H9 (cell line): ENCODE measurements around the gene RBM19. TPM values are rescaled to one million over a fixed set of nuclear protein-coding genes. Genes with fewer than 3 reads are reported as not detected.

Source experiments
- DNase-seq: peaks from one replicate; pipeline ENCODE4 v3.0.0-alpha.2; 2017
- H2AFZ ChIP-seq: one replicate; pipeline ENCODE4 v1.6.1; 2013; ENCODE audit warnings: mild to moderate bottlenecking, low read length, control low read depth, moderate library complexity
- H2AK5ac ChIP-seq: 2 replicates; pipeline ENCODE4 v1.6.1; 2013; ENCODE audit warnings: low read length, control low read depth, mixed read lengths; ENCODE audit not compliant: insufficient read length
- H2BK120ac ChIP-seq: one replicate; pipeline ENCODE4 v1.6.1; 2013; ENCODE audit warnings: low read depth, mild to moderate bottlenecking, low read length, control low read depth, inconsistent platforms; ENCODE audit not compliant: poor library complexity, severe bottlenecking
- H2BK12ac ChIP-seq: 2 replicates; pipeline ENCODE4 v1.6.1; 2013; ENCODE audit warnings: low read length, control low read depth, mixed read lengths, low read depth; ENCODE audit not compliant: insufficient read length
- H2BK15ac ChIP-seq: 2 replicates; pipeline ENCODE4 v1.6.1; 2013; ENCODE audit warnings: low read depth, low read length, control low read depth
- H2BK20ac ChIP-seq: one replicate; pipeline ENCODE4 v1.6.1; 2013; ENCODE audit warnings: low read depth, mild to moderate bottlenecking, low read length, control low read depth, inconsistent platforms; ENCODE audit not compliant: poor library complexity, severe bottlenecking
- H2BK5ac ChIP-seq: 2 replicates; pipeline ENCODE4 v1.6.1; 2013; ENCODE audit warnings: low read length, control low read depth, mixed read lengths; ENCODE audit not compliant: insufficient read length
- H3K14ac ChIP-seq: 2 replicates; pipeline ENCODE4 v1.6.1; 2013; ENCODE audit warnings: low read length, control low read depth; ENCODE audit not compliant: insufficient read depth
- H3K18ac ChIP-seq: 2 replicates; pipeline ENCODE4 v1.6.1; 2013; ENCODE audit warnings: low read depth, mild to moderate bottlenecking, mixed read lengths, low read length, control low read depth; ENCODE audit not compliant: insufficient read length
- H3K23ac ChIP-seq: 2 replicates; pipeline ENCODE4 v1.6.1; 2013; ENCODE audit warnings: low read length, control low read depth, mixed read lengths, low read depth; ENCODE audit not compliant: insufficient read length
- H3K23me2 ChIP-seq: 2 replicates; pipeline ENCODE4 v1.6.1; 2013; ENCODE audit warnings: low read depth, mild to moderate bottlenecking, mixed read lengths, low read length, control low read depth; ENCODE audit not compliant: insufficient read length, poor library complexity, severe bottlenecking
- H3K27ac ChIP-seq: 2 replicates; pipeline ENCODE4 v1.5.1; 2013; ENCODE audit warnings: low read length, control low read depth, mixed read lengths, low read depth; ENCODE audit not compliant: insufficient read length
- H3K27me3 ChIP-seq: 2 replicates; pipeline ENCODE4 v1.6.1; 2013; ENCODE audit warnings: low read length, control low read depth, inconsistent platforms; ENCODE audit not compliant: insufficient read depth
- H3K4ac ChIP-seq: 2 replicates; pipeline ENCODE4 v1.6.1; 2013; ENCODE audit warnings: low read depth, mild to moderate bottlenecking, control low read depth, inconsistent platforms, low read length, moderate library complexity
- H3K4me1 ChIP-seq: 2 replicates; pipeline ENCODE4 v1.6.1; 2013; ENCODE audit warnings: low read length, control low read depth, inconsistent platforms; ENCODE audit not compliant: insufficient read depth
- H3K4me2 ChIP-seq: 2 replicates; pipeline ENCODE4 v1.6.1; 2013; ENCODE audit warnings: low read length, control low read depth, mixed read lengths; ENCODE audit not compliant: insufficient read length, insufficient read depth
- H3K56ac ChIP-seq: 2 replicates; pipeline ENCODE4 v1.6.1; 2013; ENCODE audit warnings: low read depth, mild to moderate bottlenecking, mixed read lengths, low read length, control low read depth; ENCODE audit not compliant: insufficient read length
- H3K79me1 ChIP-seq: 2 replicates; pipeline ENCODE4 v1.6.1; 2013; ENCODE audit warnings: low read depth, mild to moderate bottlenecking, moderate library complexity, low read length, control low read depth, inconsistent platforms; ENCODE audit not compliant: insufficient read depth, poor library complexity, severe bottlenecking
- H3K79me2 ChIP-seq: 2 replicates; pipeline ENCODE4 v1.6.1; 2013; ENCODE audit warnings: low read length, control low read depth, inconsistent platforms; ENCODE audit not compliant: insufficient read depth
- H3K9ac ChIP-seq: 2 replicates; pipeline ENCODE4 v1.6.1; 2013; ENCODE audit warnings: low read length, control low read depth, mixed read lengths; ENCODE audit not compliant: insufficient read length; ENCODE audit errors: extremely low read depth
- H3K9me3 ChIP-seq: one replicate; pipeline ENCODE4 v1.6.1; 2013; ENCODE audit warnings: low read depth, low read length, inconsistent platforms; ENCODE audit not compliant: control insufficient read depth
- H3T11ph ChIP-seq: one replicate; pipeline ENCODE4 v1.6.1; 2013; ENCODE audit warnings: mild to moderate bottlenecking, low read length, control low read depth, inconsistent platforms
- H4K20me1 ChIP-seq: one replicate; pipeline ENCODE4 v1.6.1; 2013; ENCODE audit not compliant: control insufficient read depth, insufficient read length, insufficient read depth
- H4K5ac ChIP-seq: 2 replicates; pipeline ENCODE4 v1.6.1; 2013; ENCODE audit warnings: low read depth, mild to moderate bottlenecking, mixed read lengths, low read length, control low read depth; ENCODE audit not compliant: insufficient read length
- H4K8ac ChIP-seq: replicated peaks from 2 replicates; pipeline ENCODE4 v1.6.1; 2013; ENCODE audit warnings: low read length, control low read depth, mixed read lengths, low read depth; ENCODE audit not compliant: insufficient read length
- H4K91ac ChIP-seq: 2 replicates; pipeline ENCODE4 v1.6.1; 2013; ENCODE audit warnings: low read depth, mild to moderate bottlenecking, moderate library complexity, mixed read lengths, low read length, control low read depth; ENCODE audit not compliant: insufficient read length
- H3K27ac Mint-ChIP-seq, 3 experiments: 2 replicates in 2 of 3; 3 replicates in 1 of 3; pipeline ENCODE4 v1.8.0; 2020 to 2021; ENCODE audit warnings: mixed read lengths in 3 of 3, mild to moderate bottlenecking in 1 of 3, moderate library complexity in 1 of 3
- H3K27me3 Mint-ChIP-seq: 2 replicates; pipeline ENCODE4 v1.8.0; 2021; ENCODE audit warnings: low read depth, mild to moderate bottlenecking, moderate library complexity, mixed read lengths
- H3K36me3 Mint-ChIP-seq, 3 experiments: 2 replicates in 2 of 3; 3 replicates in 1 of 3; pipeline ENCODE4 v1.8.0; 2020 to 2021; ENCODE audit warnings: low read depth in 3 of 3, mixed read lengths in 3 of 3; ENCODE audit not compliant: insufficient read depth in 1 of 3
- H3K4me1 Mint-ChIP-seq, 2 experiments: 2 replicates each; pipeline ENCODE4 v1.8.0; 2020; ENCODE audit warnings: mixed read lengths in 2 of 2
- H3K4me3 Mint-ChIP-seq, 2 experiments: 2 replicates in 1 of 2; 3 replicates in 1 of 2; pipeline ENCODE4 v1.8.0; 2020 to 2021; ENCODE audit warnings: mild to moderate bottlenecking in 2 of 2, mixed read lengths in 2 of 2, moderate library complexity in 1 of 2
- H3K9me3 Mint-ChIP-seq, 2 experiments: 2 replicates in 1 of 2; 3 replicates in 1 of 2; pipeline ENCODE4 v1.8.0; 2020; ENCODE audit warnings: mild to moderate bottlenecking in 2 of 2, mixed read lengths in 2 of 2, moderate library complexity in 1 of 2
- WGBS: extraction: QIAGEN DNeasy Blood & Tissue Kit; methylation state at CpG from one replicate; pipeline ENCODE4 v1.1.7; 2013; ENCODE audit warnings: missing lambda C conversion rate, low lambda C conversion rate, mixed read lengths; ENCODE audit not compliant: insufficient read length; ENCODE audit errors: extremely low coverage; 5-methylcytosine and 5-hydroxymethylcytosine counted together
- total RNA-seq: library from RNA; stranded (reverse); gene quantifications from 2 replicates; pipeline ENCODE4 v1.2.1, GENCODE V29; 2021
- TF ChIP-seq, protein P1 (sequence below): fragments of 200-600 bp; sonication (generic); conservative IDR thresholded peaks from 3 replicates; pipeline ENCODE4 v1.8.0; 2021; ENCODE audit warnings: antibody characterized with exemption, mild to moderate bottlenecking

RBM19 gene
- total RNA-seq, 1 experiment from 2014 or later = 32.2 TPM

DNA sequence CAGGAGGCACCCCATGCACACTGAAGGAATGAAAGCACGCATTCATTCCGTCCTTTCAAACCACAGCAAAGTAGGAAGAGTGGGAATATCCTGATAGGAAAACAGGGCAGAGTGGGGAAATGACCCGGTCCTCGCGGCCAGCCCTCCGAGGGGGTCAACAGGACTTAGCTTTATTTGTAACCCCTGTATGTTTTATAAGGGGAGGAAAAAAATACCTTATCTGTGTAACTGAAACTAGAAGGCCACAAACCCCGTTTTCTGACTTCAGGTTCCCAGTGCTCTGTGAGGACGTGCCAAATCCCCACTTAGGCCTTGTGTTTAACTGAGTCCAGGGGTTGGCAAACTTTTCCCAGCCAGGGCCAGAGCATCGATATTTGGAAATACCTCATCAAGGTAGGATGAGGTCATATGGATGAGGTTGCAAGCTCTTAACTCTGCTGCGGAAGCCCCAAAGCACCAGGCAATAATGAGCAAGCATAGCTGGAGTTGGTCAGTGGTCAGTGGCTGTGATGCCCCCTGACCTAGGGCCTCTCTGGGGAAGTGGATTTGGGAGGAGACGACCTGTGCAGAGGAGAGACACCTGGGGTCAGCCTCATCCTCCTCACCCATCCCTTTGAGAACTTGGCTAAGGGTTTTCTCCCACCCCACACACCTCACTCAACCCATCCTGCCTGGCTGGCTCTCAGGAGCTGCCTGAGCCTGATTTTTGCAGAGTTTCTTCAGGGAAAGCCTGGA lies 58.5 kb downstream of the RBM19 start:
- Histone ChIP-seq H4K20me1 (no peaks in the 10 kb centered on the region), H2BK5ac (no peak overlapping the region), H3K79me1 (no peaks in the 10 kb centered on the region), H4K5ac (no peak overlapping the region), H3T11ph (no peak overlapping the region), H3K4me2 (no peak overlapping the region), H2BK12ac (no peak overlapping the region), H2BK20ac (no peak overlapping the region), H2AFZ (no peak overlapping the region), H3K4me1 (no peaks in the 10 kb centered on the region), H2BK15ac (no peak overlapping the region), H3K18ac (no peak overlapping the region), H2AK5ac (no peak overlapping the region), H3K23me2 (no peaks in the 10 kb centered on the region), H4K8ac (no peak overlapping the region), H3K9me3 (no peaks in the 10 kb centered on the region), H3K23ac (no peak overlapping the region), H2BK120ac (no peak overlapping the region), H3K9ac (no peak overlapping the region), H4K91ac (no peak overlapping the region), H3K27ac (no peak overlapping the region), H3K56ac (no peak overlapping the region), H3K27me3 (no peaks in the 10 kb centered on the region), H3K14ac (no peak overlapping the region), H3K4ac (no peak overlapping the region), H3K79me2 (no peaks in the 10 kb centered on the region)
- H3K4me3 Mint-ChIP-seq = no peak overlapping the region
- TF ChIP-seq, protein P1, sequence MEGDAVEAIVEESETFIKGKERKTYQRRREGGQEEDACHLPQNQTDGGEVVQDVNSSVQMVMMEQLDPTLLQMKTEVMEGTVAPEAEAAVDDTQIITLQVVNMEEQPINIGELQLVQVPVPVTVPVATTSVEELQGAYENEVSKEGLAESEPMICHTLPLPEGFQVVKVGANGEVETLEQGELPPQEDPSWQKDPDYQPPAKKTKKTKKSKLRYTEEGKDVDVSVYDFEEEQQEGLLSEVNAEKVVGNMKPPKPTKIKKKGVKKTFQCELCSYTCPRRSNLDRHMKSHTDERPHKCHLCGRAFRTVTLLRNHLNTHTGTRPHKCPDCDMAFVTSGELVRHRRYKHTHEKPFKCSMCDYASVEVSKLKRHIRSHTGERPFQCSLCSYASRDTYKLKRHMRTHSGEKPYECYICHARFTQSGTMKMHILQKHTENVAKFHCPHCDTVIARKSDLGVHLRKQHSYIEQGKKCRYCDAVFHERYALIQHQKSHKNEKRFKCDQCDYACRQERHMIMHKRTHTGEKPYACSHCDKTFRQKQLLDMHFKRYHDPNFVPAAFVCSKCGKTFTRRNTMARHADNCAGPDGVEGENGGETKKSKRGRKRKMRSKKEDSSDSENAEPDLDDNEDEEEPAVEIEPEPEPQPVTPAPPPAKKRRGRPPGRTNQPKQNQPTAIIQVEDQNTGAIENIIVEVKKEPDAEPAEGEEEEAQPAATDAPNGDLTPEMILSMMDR = no peak
- no peaks in the 10 kb centered on the region for H3K9me3 Mint-ChIP-seq
- no peak for DNase-seq
- H3K4me1 Mint-ChIP-seq = peaks cover 4 to 15% of the 10 kb centered on the region in 2 experiments
- no peaks in the 10 kb centered on the region for H3K27me3 Mint-ChIP-seq
- no CpG with 5 or more reads among the region's 11 CpGs for WGBS
- peaks cover 2 to 33% (median 15%) of the 10 kb centered on the region in 3 experiments; a peak in 5 of 7 replicates for H3K36me3 Mint-ChIP-seq
- H3K27ac Mint-ChIP-seq = peak overlapping the region in 2 of 3 experiments; percentile 19 to 58; a peak in 3 of 7 replicates
